RWPE1 (cell line): Measurements from ENCODE around the gene DDN.

Experiments used
- CTCF ChIA-PET: fragments of 350-600 bp; sonication (Branson Sonifier 250); formaldehyde crosslinking; extraction: SDS; loops from one replicate; lab custom pipeline; 2021; lab: Yijun Ruan, JAX
- POLR2A ChIA-PET: fragments of 400-600 bp; formaldehyde crosslinking; extraction: SDS; loops from one replicate; lab custom pipeline; 2020; ENCODE audit warnings: antibody characterized with exemption; ENCODE audit not compliant: low non-redundant PET; lab: Yijun Ruan, JAX
- DNase-seq: peaks from one replicate; pipeline ENCODE4 v3.0.0; 2012; ENCODE audit warnings: low spot score
- H3K27ac ChIP-seq: fragments of 450-650 bp; 2 replicates; pipeline ENCODE4 v1.5.1; 2017
- TF ChIP-seq, protein P1 (sequence below): fragments of 450-650 bp; conservative IDR thresholded peaks from 2 replicates; pipeline ENCODE4 v1.5.1; 2017; ENCODE audit warnings: low read depth, mild to moderate bottlenecking

The DDN gene

DNA sequence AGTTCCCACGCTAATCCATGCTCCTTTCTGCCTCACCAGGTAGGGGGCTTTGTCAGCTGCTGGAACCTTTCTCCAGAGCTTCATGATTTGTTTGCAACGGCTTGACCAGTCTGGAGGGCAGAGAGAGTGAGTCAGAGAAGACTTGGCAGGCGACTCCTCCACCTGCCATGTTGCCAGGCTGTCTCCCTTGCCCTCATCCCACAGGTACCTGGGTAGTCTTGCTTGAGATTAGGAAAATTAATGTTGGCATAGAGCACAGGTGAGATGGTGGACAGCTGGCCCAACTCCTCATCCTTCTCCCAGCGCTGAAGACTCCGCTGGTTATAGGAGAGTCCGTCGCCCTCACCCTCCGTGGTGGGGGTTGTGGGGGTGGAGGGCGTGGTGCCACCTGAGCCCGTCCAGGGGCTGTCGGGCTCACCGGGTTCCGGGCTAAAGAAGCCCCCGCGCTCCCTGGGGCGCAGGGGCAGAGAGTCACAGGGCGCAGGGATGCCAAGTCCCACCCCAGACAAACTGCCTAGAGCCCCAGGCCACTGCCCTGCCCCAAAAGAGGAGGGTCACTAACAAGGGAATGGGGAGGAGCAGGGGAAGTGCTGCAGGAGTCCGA is 42.8 kb upstream of the DDN start:
- H3K27ac ChIP-seq: peak overlapping the region; percentile 20
- TF ChIP-seq, protein P1, sequence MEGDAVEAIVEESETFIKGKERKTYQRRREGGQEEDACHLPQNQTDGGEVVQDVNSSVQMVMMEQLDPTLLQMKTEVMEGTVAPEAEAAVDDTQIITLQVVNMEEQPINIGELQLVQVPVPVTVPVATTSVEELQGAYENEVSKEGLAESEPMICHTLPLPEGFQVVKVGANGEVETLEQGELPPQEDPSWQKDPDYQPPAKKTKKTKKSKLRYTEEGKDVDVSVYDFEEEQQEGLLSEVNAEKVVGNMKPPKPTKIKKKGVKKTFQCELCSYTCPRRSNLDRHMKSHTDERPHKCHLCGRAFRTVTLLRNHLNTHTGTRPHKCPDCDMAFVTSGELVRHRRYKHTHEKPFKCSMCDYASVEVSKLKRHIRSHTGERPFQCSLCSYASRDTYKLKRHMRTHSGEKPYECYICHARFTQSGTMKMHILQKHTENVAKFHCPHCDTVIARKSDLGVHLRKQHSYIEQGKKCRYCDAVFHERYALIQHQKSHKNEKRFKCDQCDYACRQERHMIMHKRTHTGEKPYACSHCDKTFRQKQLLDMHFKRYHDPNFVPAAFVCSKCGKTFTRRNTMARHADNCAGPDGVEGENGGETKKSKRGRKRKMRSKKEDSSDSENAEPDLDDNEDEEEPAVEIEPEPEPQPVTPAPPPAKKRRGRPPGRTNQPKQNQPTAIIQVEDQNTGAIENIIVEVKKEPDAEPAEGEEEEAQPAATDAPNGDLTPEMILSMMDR: no peak
- ChIA-PET CTCF (interaction anchor here (0.6 to 0.7 kb wide), 2 partner anchors 75 to 79 kb away, joined by 3 read pairs; no protein-coding TSS in a partner anchor), POLR2A (no interaction called here)
- DNase-seq: no peak

DNA sequence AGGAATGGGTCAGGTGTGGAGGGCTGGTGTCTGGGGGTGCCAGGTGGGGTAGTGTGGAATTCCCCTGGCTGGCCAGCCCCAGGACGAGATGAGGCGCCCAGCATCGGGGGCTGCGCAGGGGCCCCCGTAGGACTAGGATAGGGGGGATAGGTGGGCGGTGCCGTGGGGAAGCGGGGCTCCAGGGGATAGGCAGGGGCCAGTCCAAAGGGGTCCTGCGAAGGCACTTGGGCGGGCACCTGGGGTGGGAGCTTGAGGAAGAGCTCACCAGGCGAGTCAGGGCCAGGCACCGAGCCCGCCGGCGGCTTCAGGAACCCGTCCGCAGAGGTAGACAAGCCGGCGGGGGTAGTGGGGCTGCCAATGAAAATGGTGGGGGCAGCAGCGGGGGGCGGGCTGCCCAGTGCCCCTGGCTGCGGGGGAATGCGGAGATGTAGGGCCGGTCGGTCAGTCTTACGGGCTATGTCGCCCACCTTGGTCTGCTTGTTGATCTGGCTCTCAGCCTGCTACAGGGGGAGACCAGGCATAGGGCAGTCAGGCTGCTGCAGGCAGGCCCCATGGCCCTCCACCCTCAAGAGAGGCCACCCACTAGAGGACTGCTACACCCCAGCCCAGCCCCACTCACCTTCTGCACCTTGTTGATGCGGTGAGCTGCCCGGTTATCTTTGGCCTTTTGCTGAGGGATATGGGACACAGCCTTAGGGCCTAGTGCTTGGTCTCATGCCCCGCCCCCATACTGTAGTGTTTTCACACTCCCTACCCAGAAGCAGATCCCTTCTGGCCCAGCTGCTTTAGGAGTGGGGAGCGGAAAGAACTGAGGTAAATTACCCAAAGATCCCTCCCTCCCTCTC is 42.1 kb upstream of the DDN start:
- CTCF ChIA-PET: interaction anchor here (0.6 to 0.7 kb wide), 3 partner anchors 75 to 89 kb away, joined by 3 read pairs; no protein-coding TSS in a partner anchor
- DNase-seq: no peak
- POLR2A ChIA-PET: no interaction called here
- H3K27ac ChIP-seq: peak overlapping the region; percentile 20; the same call in 1 of the 2 replicates
- TF ChIP-seq, protein P1: no peak

DNA sequence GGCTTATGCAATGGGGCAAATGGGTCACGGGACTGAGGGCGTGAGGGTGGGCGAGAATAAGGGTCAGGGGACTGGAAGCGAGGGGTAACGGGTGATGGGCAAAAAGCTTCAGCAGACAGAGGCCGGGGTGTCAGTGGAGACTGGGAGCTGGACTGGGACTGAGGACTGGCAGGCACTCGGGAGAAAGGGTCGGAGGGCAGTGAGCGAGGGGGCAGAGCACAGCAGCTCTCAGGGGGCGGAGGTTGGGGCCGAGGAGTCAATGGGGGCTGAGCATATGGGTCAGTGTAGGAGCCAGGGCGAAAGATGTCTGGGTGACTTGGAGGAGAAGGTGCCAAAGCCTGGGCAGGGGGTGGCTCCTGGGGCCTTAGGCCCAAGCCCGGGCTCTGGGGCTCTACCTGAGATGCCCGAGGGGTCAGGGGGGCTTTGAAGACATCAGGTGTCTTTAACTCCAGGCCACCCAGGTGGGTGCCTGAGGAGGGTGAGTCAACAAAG is 41.2 kb upstream of the DDN start:
- TF ChIP-seq, protein P1: no peak
- DNase-seq: no peak
- no peak overlapping the region for H3K27ac ChIP-seq
- ChIA-PET CTCF (interaction anchor here (0.5 to 1.6 kb wide), 3 partner anchors 16 to 88 kb away, joined by 3 to 7 read pairs (median 4); no protein-coding TSS in a partner anchor), POLR2A (no interaction called here)

DNA sequence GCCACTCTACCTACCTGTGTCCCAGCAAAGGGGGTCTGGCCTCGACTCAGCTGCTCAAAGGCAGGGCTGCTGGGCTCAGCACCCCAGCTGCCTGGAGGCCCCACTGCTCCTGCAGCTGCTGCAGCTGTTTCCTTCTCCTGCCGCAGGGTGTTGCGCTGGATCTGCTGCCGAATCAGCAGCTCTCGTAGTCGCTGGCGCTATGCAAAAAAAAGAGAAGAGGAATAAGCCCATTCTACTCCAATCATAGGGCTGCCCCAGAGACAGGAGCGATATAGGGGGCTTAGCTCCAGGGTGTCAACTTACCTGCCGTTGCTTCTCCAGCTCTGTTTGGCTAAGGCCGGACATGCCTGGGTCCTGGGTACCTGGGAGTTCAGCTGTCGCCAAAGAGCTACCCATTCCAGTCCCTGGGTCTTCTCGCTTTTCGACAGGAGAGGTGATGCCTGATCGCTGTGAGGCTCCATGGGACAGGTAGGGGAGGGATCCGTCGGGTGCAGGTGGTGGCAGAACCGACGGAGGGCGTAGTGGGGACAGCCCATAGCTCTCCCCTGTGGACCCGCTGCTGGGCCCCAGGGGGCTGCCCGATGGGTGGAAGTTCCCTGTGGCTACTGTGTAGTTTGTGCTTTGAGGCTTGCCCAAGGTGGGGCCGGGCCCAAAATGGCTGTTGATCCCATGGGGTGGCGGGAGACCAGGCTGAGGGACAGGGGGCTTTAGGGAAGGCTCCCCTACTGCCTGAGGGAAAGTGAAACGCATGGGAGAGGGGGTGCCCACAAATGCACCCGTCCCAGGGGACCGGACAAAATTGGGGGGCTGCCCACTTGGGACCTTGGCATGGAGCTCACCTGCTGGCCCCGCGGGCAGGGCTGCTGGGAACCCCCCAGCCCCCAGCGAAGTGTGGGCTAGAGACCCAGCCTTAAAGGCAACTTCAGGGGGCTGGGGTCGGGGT is 40.5 kb upstream of the DDN start:
- no peak overlapping the region for H3K27ac ChIP-seq
- TF ChIP-seq, protein P1: no peak
- CTCF ChIA-PET: interaction anchor here (0.6 to 1.6 kb wide), 2 partner anchors 22 to 1260 kb away, joined by 3 to 7 read pairs; no protein-coding TSS in a partner anchor
- DNase-seq: no peak
- POLR2A ChIA-PET: no interaction called here

DNA sequence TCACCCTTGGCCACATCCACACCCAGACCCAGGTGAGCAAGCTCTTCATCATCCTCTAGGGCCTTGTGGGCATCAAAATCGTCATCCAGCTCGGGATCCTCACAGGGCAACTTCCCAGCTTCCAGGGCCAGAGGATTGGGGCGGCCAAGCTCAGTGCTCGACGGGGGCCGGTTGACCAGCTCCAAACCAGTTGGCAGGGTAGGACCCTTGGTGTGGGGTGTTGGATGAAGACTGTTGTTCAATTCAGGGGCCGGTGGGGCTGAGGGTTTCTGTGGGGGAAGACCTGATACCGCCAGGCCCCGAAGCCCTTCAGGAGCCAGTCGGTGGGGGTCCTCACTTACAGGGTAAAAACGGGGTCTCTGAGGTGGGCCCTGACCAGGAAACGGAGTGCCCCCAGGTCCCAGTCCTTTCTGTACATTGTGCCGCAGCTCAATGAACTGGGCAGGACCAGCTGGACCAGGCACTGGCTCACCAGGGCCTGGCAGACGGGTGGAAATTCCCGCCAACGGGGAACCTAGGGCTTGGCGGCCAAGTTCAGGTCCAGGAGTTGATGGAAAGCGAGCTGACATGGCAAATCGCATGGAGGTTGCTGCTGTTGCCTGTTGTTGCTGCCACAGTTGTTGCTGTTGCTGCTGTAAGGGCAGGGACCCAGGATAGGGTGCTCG is 39.2 kb upstream of the DDN start:
- CTCF ChIA-PET: interaction anchor here (0.5 to 1.6 kb wide), 2 partner anchors 21 to 902 kb away, joined by 5 to 7 read pairs; no protein-coding TSS in a partner anchor
- no peak overlapping the region for H3K27ac ChIP-seq
- no peak for DNase-seq
- TF ChIP-seq, protein P1: no peak
- POLR2A ChIA-PET: no interaction called here
